HL-60 (cell line): ENCODE results near the gene IL15.
A peak's percentile ranks its signal among the peaks of the same experiment; 100 is the strongest.

Source experiments
- DNase-seq, 2 experiments: peaks; one replicate each; pipeline ENCODE4 v3.0.0-alpha.2; 2010 to 2020; ENCODE audit warnings: low read depth in 1 of 2, low spot score in 1 of 2
- H3K27ac ChIP-seq: fragments of 250-450 bp; sonication (Bioruptor Pico); replicated peaks from 2 replicates; pipeline ENCODE4 v1.5.1; 2020; ENCODE audit warnings: mild to moderate bottlenecking, moderate library complexity
- H3K27me3 ChIP-seq: fragments of 250-450 bp; sonication (Bioruptor Pico); 2 replicates; pipeline ENCODE4 v1.5.1; 2021; ENCODE audit warnings: mild to moderate bottlenecking, moderate library complexity; ENCODE audit not compliant: insufficient read depth, poor library complexity, severe bottlenecking
- H3K4me3 ChIP-seq: replicated peaks from 2 replicates; pipeline ENCODE4 v1.5.1; 2011; ENCODE audit warnings: mild to moderate bottlenecking, control low read depth, low read length; ENCODE audit not compliant: insufficient read depth
- GABPA ChIP-seq: IDR thresholded peaks from 2 replicates; pipeline ENCODE4 v1.6.1; 2012; ENCODE audit warnings: low read depth
- POLR2AphosphoS5 ChIP-seq: IDR thresholded peaks from 2 replicates; pipeline ENCODE4 v1.6.1; 2012; ENCODE audit warnings: low read depth
- SPI1 ChIP-seq: IDR thresholded peaks from 2 replicates; pipeline ENCODE4 v1.6.1; 2012; ENCODE audit warnings: low read depth, mild to moderate bottlenecking, borderline replicate concordance
- TF ChIP-seq, protein P1 (sequence below): IDR thresholded peaks from 2 replicates; pipeline ENCODE4 v1.6.1; 2012; ENCODE audit warnings: low read depth; ENCODE audit not compliant: insufficient replicate concordance
- TF ChIP-seq, protein P2 (sequence below): IDR thresholded peaks from one replicate; pipeline ENCODE4 v1.5.1; 2011; ENCODE audit warnings: low read length, control low read depth, inconsistent platforms; ENCODE audit not compliant: insufficient read depth

Gene IL15

DNA sequence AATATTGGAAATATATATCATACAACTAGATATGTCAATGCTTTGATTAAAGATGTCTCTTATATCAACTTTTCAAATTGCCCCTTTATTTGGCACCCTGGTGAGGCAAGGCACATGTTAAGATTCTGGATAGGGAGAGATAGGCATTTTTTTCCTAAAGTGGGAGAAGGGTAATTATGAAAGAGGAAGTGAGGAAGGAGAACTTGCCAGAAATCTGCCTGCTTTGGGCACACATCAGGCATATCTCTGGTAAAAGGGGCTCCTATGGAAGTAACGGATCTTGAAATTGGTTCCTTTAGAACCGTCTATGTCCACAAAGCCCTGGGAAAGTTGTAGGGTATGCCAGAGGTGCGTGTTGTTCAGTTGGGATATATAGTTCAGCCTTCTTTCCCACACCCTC is 5.7 kb downstream of the IL15 start:
- no peak for DNase-seq
- Histone ChIP-seq H3K4me3 (no peak overlapping the region), H3K27me3 (peaks cover 8% of the 10 kb centered on the region), H3K27ac (no peak overlapping the region)
- TF ChIP-seq, protein P1, sequence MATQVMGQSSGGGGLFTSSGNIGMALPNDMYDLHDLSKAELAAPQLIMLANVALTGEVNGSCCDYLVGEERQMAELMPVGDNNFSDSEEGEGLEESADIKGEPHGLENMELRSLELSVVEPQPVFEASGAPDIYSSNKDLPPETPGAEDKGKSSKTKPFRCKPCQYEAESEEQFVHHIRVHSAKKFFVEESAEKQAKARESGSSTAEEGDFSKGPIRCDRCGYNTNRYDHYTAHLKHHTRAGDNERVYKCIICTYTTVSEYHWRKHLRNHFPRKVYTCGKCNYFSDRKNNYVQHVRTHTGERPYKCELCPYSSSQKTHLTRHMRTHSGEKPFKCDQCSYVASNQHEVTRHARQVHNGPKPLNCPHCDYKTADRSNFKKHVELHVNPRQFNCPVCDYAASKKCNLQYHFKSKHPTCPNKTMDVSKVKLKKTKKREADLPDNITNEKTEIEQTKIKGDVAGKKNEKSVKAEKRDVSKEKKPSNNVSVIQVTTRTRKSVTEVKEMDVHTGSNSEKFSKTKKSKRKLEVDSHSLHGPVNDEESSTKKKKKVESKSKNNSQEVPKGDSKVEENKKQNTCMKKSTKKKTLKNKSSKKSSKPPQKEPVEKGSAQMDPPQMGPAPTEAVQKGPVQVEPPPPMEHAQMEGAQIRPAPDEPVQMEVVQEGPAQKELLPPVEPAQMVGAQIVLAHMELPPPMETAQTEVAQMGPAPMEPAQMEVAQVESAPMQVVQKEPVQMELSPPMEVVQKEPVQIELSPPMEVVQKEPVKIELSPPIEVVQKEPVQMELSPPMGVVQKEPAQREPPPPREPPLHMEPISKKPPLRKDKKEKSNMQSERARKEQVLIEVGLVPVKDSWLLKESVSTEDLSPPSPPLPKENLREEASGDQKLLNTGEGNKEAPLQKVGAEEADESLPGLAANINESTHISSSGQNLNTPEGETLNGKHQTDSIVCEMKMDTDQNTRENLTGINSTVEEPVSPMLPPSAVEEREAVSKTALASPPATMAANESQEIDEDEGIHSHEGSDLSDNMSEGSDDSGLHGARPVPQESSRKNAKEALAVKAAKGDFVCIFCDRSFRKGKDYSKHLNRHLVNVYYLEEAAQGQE = no peak
- peak; percentile 19; the same call in 1 of the 2 replicates for TF ChIP-seq SPI1

DNA sequence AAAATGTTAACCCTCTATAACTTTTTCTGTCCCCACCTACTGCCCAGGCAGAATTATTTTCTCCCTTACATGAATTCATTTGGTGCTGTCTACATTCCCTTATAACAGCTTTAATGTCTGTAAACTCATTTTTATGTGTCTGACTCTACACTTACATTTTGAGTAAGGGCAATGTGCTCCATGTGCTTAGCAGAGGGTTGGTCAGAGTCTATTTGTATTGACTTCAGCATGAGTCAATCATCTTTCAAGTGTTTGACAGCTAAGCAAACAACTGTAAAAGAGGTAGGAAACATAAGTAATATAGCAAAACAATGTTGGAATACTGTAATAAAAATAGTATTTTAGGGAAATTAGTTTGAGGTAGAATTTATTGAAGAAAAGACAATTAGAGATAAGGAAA is 6.3 kb downstream of the IL15 start:
- no peak overlapping the region for H3K27ac ChIP-seq
- TF ChIP-seq SPI1 (no peak), POLR2AphosphoS5 (no peak), GABPA (no peak)
- TF ChIP-seq, protein P2, sequence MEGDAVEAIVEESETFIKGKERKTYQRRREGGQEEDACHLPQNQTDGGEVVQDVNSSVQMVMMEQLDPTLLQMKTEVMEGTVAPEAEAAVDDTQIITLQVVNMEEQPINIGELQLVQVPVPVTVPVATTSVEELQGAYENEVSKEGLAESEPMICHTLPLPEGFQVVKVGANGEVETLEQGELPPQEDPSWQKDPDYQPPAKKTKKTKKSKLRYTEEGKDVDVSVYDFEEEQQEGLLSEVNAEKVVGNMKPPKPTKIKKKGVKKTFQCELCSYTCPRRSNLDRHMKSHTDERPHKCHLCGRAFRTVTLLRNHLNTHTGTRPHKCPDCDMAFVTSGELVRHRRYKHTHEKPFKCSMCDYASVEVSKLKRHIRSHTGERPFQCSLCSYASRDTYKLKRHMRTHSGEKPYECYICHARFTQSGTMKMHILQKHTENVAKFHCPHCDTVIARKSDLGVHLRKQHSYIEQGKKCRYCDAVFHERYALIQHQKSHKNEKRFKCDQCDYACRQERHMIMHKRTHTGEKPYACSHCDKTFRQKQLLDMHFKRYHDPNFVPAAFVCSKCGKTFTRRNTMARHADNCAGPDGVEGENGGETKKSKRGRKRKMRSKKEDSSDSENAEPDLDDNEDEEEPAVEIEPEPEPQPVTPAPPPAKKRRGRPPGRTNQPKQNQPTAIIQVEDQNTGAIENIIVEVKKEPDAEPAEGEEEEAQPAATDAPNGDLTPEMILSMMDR = no peak
- TF ChIP-seq, protein P1 = no peak
- no peak for DNase-seq
- no peak overlapping the region for H3K4me3 ChIP-seq
- H3K27me3 ChIP-seq = peaks cover 3% of the 10 kb centered on the region

DNA sequence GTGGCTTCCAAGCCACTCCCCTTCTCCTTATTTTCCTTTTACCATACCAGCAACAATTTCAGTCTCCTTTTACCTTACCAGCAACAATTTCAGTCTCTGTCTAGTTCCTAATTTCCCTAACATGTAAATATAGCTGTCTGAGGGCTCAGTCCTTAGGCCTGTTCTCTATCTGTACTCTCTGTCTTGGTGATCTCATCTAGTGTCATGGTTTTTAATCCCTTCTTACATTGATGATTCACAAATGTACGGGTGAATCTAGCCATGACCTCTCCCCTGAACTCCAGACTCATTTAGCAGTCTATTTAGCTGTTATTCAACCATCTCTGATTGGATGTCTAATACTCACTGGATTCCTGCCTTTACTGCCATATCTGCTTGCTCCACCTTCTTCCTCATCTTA is 7.2 kb downstream of the IL15 start:
- DNase-seq = no peak
- peaks cover 3% of the 10 kb centered on the region for H3K27me3 ChIP-seq
- no peak overlapping the region for H3K27ac ChIP-seq
- no peak overlapping the region for H3K4me3 ChIP-seq
- TF ChIP-seq, protein P2 = no peak
- TF ChIP-seq, protein P1 = no peak
- TF ChIP-seq SPI1 (no peak), GABPA (no peak), POLR2AphosphoS5 (no peak)
